NCI-H1417 treated with DMSO at 0.1 percent for 48 hours (cell line): ENCODE measurements around the gene DNAJB6.

Source experiments
- DNase-seq: peaks from one replicate; lab custom pipeline; 2025; lab: John Stamatoyannopoulos, UW

DNAJB6 gene

DNA sequence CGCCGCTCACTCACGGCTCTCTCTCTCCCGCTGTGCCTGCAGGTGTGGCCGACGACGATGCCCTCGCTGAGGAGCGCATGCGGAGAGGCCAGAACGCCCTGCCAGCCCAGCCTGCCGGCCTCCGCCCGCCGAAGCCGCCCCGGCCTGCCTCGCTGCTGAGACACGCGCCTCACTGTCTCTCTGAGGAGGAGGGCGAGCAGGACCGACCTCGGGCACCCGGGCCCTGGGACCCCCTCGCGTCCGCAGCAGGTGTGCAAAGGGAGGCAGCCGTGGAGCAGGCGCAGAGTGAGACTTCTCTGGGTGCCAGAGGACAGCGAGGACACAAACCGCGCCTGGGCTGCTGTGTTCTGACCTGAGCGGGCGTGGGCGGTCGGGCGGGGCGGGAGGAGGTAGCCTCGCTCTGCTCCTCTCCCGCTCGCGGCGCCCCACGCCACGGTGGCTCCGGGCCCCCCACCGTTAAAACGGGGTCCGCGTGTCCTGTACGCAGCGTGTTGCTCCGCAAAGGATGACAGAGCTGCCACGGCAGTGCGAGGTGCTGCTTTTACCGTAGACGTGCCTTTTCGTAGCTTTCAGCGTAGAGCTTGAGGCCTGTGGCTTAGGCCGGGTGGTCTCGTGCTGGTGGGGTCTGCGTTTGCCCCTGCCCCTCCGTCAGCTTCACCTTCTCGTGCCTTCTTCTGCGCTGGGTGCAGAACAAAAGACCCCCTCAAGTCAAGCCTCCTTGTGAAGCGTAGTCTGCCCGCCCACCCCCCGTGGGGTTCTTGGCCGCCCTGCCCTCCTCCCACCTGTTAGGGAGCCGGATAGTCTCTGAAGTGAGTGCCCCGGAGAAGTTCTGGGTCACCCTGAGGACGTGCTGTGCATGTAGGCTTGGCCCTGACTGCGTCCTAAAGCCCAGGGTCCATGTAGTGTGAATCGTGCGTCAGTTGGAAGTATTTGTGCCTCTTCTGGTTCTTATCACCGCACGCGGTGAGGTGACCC is 73.2 kb downstream of the DNAJB6 start:
- DNase-seq: no peak

DNA sequence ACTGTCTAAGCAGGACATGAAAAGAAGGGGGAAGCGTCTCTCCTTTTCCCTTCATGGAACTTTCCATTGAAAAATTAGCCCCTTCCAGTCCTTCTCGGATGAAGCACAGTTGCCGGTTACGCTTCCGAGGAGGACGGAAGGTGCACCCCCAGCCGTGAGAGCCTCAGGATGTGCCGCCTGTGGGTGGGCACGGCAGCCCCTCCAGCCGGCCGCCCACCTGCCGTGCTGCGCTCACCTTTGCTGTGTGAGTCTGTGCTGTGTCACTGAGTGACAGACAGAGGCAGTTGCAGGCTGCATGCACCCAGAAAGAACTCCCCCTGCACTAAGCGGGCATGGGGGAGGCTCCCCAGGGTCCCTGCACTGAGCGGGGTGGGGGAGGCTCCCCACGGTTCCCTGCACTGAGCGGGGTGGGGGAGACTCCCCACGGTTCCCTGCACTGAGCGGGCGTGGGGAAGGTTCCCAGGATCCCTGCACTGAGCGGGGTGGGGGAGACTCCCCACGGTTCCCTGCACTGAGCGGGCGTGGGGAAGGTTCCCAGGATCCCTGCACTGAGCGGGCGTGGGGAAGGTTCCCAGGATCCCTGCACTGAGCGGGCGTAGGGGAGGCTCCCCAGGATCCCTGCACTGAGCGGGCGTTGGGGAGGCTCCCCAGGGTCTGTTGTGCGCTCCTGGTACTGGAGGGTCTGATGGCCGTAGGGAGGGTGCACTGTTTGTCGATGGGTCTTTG is 74.2 kb downstream of the DNAJB6 start:
- DNase-seq: no peak

DNA sequence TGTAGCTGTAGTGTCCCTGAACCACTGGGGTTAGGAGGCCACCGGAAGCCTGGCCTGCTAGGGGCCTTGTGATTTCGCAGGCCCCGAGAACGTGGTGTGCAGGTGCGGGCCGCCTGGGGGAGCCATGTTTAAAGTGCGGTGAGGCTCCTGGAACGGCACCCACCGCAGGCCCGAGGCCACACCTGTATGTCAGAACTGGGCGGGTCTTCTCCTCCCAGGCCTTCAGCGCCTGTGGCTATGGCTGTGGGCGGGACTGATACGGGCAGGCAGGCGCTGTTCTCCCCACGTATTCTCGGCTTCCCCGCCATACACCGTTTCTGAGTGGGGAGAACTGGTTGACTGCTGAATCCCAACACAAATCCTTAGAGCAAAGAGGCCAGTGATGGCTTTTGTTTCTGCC is 74.8 kb downstream of the DNAJB6 start:
- no peak for DNase-seq

DNA sequence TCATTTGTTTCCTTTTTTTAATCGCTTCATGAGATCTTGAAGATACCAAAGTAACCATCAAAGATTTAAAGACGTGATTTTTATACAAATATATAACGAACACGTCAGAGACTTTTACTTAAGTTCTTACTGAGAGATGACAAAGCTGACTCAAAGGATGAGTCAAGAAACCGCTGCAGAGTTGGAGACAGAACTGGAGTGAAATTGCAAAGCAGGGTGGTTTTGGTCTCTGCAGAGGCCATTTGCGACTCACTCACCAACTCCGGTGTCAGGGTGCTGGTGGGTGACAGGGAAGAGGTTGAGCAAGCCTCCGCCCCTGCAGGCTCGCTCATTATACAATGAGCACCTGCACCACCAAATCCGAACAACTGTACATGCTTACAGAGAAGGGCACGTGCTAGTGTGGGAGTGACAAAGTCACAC is 75.2 kb downstream of the DNAJB6 start:
- DNase-seq: no peak

DNA sequence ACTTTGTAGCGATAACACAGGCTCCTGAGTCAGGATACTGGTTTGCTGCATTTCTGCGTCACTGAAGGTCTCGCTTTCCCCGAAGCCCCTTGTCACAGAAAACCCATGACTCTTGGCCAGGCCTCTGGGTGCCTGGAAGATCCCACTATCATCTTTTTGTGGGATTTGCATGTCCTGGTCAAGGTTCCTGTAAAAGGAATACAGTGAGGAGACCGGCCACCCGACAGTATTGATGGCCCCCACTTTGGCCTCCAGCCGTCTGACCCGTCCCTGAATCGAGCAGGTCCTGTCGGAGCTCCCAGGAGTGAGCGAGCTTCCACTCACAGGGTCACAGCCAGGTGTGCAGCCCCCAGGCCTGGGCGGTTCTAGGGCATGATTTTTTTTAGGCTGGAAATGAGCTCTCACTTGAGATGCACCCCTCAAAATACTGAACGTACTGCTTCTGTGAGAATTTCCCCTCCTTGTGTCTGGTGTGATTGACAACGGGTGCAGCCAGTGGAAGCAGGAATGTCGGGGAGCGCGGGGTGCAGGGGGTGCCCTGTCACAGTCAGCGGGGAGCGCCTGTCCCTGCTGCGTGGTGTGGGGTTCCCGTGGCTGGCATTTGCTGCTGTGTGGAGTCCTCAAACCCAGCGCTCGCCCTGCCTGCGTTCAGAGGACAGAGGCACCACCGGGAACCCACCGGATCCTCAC is 75.8 kb downstream of the DNAJB6 start:
- DNase-seq: no peak

DNA sequence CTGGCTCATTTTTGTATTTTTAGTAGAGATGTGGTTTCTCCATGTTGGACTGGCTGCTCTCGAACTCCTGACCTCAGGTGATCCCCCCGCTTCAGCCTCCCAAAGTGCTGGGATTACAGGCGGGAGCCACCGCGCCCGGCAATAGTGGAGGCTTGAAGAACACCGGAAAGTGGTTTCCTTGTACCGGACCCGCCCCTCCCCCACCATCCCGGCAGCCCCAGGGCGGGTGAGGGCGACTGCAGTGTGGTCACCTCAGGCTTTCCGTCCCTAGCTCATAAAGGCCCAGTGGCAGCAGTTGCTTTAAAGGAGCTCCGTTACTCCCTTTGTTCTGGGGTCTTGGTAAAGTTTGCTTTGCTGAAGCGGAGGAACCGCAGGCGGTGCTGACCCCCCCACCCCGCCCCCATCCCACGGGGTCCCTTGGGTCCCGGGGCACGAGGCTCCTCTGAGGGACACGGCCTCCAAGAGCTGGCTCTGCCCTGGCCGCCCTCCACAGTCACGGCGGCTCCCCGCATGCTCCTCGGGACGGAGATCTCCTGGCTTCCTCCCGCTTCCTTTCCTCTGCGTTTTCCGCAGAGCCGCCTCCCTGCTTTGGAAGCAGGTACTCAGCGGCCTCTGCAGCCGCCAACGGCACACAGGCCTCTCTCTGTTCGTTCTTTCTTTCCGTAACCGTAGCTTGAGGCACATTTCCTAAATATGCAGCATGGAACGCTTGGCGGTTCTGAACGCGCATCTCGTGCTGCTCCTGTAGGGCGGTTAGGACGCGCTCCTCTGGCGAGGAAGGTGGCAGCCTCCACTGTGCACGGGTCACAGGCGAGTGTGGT is 77.3 kb downstream of the DNAJB6 start:
- no peak for DNase-seq

DNA sequence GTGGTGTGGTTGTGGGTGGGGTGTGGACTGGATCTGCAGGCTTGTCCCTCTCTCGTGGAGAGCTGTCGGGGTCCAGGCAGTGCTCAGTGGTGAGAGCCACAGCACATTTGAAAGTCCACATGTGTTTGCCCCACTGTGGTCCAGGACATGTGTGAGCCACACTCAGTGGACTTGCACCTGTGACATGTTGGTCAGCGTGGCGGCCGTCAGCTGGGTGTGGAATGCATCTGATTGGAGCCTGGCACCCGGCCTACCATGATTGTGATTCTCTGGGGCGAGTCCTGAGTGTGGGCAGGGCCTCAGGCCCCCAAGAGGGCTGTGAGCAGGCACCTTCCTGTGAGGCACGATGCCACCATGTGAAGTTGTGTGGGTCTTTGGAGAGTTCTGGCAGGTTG is 77.9 kb downstream of the DNAJB6 start:
- DNase-seq: no peak

DNA sequence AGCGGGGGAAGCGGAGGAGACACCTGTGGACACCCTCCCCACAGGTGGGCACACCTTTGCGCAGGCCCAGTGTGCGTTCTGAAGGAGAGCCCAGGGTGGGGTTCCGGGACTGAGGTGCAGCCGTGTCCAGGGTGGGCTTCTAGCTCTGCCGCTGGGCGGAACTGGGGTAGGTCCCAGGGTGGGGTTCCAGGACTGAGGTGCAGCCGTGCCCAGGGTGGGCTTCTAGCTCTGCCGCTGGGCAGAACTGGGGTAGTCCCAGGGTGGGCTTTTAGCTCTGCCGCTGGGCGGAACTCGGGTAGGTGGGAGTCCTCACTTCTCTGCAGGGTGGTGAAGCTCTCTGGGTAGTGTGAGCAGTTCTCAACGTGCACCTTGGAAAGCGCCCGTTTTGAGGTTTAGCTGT is 78.7 kb downstream of the DNAJB6 start:
- DNase-seq: no peak

DNA sequence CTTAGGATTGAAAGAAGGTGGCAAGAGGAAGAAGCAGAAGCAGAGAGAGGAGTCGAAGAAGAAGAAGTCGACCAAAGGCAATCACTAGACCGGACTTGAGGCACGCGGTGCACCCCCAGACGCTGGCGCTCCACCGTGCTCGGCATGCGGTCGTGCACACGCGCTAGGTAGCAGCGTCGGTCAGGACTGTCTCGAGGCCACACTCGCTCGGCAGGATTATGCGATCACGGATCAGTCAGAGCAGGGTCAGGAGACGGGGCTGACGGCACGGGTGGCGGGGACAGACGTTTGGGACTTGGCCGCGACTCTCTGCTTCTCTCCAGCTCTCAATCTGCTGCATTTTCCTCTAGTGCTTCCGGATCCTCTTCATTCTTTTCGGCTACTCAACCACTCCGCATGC is 79.2 kb downstream of the DNAJB6 start:
- DNase-seq: no peak

DNA sequence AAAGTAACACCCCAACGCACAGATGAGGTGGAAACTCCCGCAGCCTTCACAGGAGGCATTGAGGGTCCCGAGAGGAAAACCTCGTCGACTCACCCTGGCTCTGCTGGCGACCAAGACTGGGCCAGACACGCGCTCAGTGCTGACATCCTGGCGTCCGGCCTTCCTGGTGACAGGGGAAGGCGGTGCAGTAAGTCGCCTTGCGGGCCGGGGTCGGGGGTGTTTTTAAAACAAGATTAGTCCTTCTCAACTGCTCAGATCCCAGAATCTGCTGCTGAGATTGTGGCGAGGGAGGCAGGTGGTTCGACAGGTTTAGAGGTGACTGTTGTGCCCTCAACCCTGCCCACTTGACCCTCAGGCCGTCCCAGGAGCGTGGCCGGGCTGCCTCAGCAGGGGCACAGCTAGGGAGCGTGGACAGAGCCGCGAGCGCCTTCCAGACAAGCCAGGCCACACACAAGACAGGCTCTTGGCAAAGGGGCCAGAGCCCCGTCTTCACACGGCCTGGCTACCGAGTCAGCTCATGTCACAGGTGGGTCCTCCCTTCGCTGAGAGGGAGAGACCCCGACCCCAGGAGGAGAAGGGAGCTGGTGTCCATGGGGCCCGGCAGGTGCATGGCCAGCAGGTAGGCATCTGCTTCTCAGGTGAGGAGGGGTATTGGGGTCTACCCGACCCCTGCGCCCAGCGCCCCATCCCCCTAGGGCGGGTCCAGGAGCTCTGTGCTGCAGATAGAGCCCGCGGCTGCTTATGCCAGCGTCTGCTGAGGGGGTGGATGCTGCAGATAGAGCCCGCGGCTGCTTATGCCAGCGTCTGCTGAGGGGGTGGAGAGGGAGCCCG is 81.6 kb downstream of the DNAJB6 start:
- no peak for DNase-seq

DNA sequence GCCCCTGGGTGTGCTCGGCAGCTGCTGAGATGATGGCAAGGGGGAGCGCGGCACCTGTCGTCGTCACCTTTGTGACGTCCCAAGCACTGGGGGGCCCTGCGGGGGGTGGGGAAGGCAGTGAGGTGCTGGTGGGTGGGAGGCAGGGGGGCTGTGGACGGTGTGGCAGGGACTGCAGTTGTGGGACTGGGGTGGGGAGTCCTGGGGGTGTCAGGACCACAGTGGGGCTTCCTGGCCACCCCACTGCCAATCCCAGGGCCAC is 82.2 kb downstream of the DNAJB6 start:
- DNase-seq: no peak

DNA sequence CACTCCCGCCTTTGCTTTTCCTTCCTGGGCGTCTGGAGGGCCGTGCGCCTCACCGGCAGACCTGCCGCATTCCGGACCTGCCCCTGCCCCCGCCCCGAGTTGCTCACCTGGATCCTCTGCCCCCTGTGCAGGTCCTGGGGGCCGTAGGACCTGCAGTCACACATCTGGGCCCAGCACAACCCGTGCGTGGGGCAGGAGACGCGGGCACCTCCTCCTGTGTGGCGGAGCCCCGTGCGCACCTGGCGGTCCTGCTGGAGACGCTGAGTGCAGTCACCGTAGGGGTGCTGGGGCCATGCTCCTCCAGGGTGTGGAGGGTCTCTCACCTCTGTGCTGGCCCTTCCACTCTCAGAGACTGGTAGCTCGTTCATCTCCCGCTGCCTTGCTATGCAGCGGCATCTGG is 85.5 kb downstream of the DNAJB6 start:
- no peak for DNase-seq

DNA sequence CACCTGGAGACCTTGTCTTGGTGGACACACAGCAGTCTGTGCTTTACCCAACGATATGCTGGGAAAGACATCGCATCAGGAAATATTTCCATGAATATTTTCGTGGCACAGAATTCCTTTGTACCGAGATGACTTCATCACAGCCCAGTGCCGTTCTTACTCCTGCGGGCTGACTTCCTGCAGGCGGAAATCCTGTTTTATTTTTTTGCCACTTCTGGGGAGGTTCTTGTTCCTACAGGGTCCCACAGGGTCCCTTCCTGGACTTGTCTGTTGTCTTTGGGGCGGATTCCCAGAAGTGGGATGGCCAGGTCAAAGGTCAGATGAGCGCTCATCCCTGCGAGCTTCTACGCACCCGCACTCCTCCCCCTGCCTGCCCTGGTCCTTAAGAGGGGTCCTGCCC is 86.5 kb downstream of the DNAJB6 start:
- no peak for DNase-seq

DNA sequence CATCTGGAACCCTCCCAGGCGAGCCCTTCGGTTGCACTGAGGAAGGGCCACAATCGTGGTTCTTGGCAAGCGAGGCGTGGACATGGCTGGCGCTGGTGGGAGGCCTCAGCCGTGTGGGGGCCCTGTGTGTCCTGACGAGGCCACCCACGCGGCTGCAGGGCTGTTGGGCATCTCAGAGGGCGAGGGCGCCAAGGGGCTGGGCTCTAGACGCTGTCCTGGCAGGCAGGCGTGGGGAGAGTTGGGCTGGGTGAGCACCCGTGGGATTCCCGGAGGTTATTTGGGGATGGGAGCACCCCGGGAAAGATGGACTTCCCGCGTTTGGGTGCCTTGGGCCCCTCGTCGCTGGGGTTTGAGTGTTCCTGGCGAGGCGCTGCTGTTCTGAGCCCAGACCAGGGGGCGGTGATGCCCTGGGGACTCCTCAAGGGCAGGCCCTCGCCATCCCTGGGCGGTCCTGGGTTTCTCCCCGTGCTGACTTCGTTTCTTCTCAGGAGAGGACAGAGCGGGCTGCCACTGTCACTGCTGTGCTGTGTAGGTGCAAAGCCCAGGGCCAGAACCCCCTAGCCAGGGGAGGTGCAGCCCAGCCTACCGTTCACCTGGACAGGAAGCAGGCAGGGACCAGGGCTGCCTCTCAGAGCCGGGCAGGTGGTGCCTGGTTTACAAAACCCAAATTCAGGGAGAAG is 87.2 kb downstream of the DNAJB6 start:
- DNase-seq: no peak

DNA sequence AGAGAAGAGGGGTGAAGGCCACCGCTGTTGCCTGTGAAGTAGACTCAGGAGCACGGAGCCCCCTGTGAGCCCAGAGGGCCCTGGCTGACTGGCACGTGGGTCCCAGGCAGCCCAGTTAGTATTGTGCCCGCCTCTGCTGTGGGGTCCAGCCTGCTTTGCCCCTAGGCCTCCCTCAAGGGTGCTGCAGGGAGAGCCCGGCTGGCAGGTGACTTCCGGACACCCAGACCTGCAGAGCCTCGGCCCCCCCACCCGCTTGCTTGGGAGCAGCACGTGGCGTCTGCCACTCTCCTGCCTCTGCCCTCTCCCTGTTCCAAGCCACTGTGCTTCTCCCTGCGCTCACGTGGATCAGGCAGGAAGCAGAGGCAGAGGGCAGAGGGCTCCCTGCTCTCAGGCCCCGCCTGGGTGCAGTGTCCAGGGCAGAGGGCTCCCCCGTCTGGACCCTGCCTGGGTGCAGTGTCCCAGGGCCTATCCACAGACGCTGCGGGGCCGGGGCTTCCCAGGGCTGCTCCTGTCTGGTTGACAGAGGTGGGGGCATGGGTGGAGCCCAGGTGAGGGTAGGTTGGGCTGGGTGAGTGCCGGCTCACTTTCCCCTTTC is 88.4 kb downstream of the DNAJB6 start:
- DNase-seq: no peak

DNA sequence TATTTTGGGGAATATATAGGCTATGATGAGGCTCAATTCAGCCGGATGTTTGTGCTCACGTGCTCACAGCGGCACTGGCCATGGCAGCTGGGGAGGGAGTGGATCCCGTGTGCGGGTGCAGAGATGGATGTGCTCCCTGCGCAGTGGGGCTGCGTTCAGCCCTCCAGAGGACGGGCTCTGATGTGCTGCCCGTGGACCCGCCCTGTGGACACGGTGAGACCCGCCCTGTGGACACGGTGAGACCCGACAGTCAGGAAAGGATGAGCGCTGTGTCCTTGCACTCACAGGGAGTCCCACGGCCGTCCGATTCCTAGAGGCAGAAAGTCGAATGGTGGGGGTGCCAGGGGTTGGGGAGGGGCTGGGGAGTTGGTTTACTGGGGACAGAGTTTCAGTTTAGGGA is 89.0 kb downstream of the DNAJB6 start:
- no peak for DNase-seq

DNA sequence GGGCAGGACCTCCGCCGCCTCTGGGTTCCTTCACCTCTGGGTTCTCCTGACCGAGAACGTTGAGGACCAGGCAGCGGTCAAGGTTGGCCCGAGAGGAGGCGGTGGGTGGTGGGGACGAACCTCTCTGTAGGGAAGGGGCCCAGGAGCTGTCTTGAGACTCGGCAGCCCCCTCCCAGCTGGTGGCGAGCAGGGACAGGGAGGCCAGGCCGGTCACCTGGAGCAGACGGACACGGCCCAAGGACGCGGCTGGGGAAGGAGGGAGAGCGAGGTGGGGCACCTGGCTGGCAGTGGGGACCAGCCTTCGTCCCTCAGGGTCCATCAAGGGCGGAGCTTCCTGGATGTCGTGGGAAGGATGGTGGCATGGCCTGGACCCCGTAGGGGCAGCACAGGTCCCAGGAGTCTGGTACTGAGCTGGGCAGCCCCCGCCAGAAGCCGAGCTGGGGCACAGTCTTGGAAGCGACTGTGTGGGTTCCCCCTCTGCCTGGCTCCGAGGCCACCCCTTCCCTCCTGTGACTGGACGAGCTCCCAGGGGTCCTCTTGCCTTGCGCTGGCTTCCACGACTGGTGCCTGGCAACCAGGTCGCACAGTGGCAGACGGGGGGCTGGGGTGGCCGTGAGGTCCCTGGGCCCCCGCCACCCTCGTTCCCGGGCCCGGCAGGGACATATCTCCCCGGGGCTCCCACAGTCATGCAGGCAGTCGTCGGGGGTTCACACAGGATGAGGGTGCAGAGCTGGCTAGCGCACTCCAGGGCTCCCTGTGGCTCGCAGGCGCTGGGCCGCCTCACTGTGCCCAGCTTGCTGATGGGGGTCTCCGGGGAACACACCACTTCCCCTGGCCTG is 89.9 kb downstream of the DNAJB6 start:
- no peak for DNase-seq

DNA sequence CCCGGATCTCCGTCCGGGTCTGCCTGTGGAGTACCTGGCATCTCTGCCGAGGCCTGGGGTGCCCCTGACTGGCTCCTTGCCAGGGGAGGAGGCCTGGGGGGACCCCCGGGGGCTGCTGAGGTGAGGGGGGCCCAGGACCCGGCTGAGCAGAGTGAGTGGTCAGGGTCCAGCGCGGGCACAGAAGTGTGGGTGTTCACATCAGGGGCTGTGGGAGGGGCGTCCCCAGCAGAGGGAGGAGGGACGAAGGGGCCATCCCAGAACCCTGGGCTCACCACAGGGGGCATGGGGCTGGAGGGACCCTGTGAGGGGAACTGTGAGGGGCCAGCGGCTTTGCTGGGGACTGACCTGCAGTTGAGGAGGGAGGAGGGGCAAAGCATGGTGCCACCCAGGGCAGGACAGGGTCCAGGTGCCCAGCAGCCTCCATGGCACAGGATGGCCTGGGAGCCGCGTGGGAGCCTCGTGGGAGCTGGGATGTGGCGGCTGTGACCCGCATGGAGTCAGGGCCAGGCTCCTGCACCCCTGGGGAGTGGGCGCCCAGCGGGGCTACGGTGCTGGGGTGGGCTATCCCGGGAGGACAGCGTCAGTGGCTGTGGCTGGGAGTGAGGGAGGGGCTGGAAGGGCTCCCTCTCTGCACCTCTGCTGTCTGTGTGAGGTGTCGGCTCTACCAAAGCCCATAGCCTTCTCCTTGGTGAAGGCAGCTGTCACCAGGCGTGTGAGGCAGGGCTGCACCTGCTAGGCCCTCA is 91.2 kb downstream of the DNAJB6 start:
- no peak for DNase-seq

DNA sequence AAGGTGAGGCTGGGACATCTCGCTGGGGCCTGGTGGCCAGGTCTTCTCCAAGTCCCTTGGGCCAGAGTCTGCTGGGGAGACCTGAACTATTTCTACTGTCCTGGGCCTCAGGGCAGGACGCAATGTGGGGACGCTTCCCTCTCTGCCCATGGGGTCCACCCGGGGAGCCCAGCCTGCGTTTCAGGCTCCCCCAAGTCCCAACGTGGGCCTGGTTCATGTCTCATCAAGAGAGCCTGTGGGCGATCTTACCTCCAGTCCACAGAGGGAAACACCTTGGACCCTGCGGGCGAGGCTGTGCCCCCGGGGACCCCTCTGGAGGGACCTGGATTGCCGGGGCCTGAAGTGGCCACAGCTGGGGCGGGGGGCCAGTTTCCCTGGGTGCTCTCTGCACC is 91.7 kb downstream of the DNAJB6 start:
- DNase-seq: no peak
